Measurements from ENCODE around the gene PGF. TPM values are rescaled to one million over a fixed set of nuclear protein-coding genes. Genes with fewer than 3 reads are reported as not detected.

Gene PGF
- total RNA-seq, 2 experiments from 2014 or later, result 0.28 TPM; not detected in 1

DNA sequence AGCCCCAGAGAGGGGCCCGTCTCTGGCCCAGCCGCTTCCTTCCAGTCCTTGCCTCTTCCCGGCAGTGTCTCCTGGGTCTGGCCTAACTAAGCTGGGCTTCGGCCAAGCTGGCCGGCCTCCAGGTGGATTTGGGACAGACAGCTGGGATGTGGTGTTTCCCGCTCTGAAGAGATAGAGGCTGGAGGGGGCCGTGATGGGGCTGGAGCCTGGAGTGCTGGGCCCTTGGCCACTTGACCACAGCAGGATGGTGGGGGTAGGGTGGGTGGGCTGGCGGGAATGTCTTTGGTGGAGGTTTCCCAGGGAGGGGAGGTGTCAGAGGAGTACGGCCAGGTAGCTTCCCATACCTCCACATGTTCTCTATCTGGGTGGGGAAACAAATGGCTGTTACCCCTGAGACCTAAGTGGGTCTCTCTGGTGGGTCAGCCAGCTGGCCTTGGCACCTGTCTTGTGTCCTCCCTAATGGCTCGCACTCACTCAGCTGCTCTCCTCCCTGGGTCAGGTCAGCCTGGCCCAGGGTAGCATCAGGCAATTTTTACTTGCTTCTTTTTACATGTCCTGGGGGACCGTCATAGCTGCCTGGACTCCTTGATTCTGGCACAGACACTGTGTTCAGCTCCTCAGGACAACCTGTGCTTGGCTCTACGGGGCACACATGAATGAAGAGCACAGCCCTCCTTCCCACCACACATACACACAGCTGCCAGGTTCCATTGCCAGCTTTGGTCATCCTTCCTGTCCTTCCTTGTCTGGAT, 19.8 kb upstream of the PGF start:
- no peak overlapping the region for H3K27ac Mint-ChIP-seq
- H3K4me3 Mint-ChIP-seq, result no peak overlapping the region
- no peaks in the 10 kb centered on the region for H3K9me3 Mint-ChIP-seq
- H3K36me3 Mint-ChIP-seq, result no peaks in the 10 kb centered on the region
- ATAC-seq (ENCODE audit: low read depth), result no peak
- POLR2A ChIA-PET, result interaction anchor here (1.4 kb wide), 1 partner anchor 151 kb away, joined by 4 read pairs; the partner anchor contains the start of gene NEK9
- H3K27me3 Mint-ChIP-seq, result peaks cover 2% of the 10 kb centered on the region
- no peak for DNase-seq
- peaks cover 9% of the 10 kb centered on the region for H3K4me1 Mint-ChIP-seq

DNA sequence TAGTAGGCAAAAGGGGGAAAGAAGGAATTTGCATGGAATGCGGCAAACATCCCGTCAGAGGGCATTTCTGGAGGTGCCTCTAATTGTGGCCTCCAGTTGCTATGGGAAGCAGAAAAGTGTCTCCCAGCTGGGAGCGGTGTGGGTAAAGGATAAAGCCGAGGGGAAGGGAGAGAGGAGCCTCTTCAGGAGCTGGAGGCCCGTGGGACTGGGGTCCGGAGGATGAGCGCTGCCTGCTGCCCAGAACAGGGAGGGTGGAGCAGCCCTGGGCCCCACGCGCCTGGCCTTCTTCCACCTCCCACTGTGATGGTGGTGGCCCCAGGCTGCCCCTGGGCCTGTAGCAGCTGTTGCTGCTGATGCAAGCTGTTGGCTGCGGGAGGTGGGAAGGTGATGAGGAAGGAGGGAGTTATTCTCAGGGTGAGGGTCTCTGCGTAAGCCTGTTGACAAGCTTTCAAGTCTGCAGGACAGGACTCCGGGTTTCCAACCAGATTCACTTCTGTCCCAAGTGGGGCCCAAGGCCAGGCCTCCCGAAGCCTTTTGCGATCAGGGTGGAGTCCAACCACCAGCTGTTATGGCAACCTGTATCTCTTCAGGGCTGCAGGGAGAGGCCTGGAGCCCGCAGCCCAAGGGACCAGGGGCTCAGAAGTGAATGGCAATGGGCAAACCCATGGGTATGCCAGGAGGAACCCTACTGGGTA, 19.1 kb upstream of the PGF start:
- H3K4me3 Mint-ChIP-seq, result no peak overlapping the region
- POLR2A ChIA-PET, result interaction anchor here (1.4 to 2.1 kb wide), 2 partner anchors 29 to 152 kb away, joined by 4 to 9 read pairs; partner anchors contain the start of genes EIF2B2 and NEK9
- no peaks in the 10 kb centered on the region for H3K36me3 Mint-ChIP-seq
- H3K4me1 Mint-ChIP-seq, result peaks cover 9% of the 10 kb centered on the region
- H3K27ac Mint-ChIP-seq, result peak overlapping the region; percentile 24
- H3K27me3 Mint-ChIP-seq, result peaks cover 4% of the 10 kb centered on the region
- no peaks in the 10 kb centered on the region for H3K9me3 Mint-ChIP-seq
- ATAC-seq (ENCODE audit: low read depth) (no peak), DNase-seq (no peak)

DNA sequence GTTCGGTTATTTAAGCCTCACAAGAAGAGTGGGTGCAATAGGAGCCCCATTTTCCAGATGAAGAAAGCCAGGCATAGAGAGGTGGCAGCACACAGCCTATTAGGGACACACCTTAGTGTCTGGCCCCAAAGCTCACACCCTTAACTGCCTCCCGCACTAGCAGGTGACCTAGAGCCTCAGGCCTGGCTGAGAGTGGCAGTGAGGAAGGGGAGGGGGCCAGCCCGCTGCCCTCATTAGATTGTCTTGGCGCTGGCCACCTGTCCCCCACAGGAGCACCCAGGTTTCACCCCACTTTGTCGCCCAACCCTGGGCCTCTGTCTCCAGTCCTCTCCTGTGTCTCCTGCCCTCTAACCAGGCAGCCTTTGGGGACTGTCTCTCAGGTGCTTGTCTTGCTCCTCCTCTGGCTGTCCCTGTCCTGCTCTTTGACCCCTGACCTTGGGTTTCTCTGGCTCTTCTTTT, 18.5 kb upstream of the PGF start:
- H3K27ac Mint-ChIP-seq, result peak overlapping the region; percentile 24
- ATAC-seq (ENCODE audit: low read depth), result no peak
- POLR2A ChIA-PET, result interaction anchor here (0.9 to 2.1 kb wide), 2 partner anchors 29 to 153 kb away, joined by 3 to 9 read pairs; partner anchors contain the start of genes EIF2B2 and NEK9
- H3K4me3 Mint-ChIP-seq, result no peak overlapping the region
- peaks cover 8% of the 10 kb centered on the region for H3K27me3 Mint-ChIP-seq
- H3K9me3 Mint-ChIP-seq, result no peaks in the 10 kb centered on the region
- no peaks in the 10 kb centered on the region for H3K36me3 Mint-ChIP-seq
- no peak for DNase-seq
- peaks cover 9% of the 10 kb centered on the region for H3K4me1 Mint-ChIP-seq

DNA sequence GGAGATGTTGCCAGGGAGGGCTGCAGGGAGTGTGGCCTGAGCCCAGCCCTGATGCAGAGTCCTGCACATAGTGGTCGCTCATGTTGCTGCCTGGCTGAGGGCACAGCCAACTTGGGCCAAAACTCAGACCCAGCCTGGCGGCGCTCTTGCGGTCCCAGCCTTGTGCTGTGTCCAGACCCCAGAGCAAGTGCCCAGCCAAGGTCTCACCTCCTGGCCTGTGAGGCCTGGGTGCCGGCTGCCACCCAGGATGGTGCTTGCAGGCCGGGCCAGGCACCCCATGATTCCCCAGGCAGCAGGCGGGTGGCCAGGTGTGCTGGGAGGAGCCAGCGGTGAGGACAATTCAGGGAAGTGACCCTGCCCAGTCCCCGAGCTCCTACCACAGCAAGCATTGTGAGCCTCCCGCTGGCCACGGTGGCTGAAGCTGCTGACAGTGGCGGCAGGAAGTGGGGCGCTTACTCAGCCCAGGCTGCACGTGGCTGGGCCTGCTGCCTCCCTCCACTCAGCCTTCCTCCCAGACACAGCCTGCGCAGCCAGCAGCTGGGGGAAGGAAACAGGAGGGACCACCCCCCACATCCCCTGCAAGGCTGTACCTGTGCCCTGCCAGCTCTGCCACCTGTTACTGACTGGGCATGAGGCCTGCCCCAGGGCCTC, 17.7 kb upstream of the PGF start:
- DNase-seq (peak; percentile 65), ATAC-seq (ENCODE audit: low read depth) (peak; percentile 92)
- Mint-ChIP-seq H3K27me3 (peaks cover 8% of the 10 kb centered on the region), H3K9me3 (no peaks in the 10 kb centered on the region), H3K4me3 (no peak overlapping the region), H3K36me3 (no peaks in the 10 kb centered on the region), H3K27ac (no peak overlapping the region), H3K4me1 (peaks cover 9% of the 10 kb centered on the region)
- POLR2A ChIA-PET, result interaction anchor here (0.9 to 2.1 kb wide), 2 partner anchors 30 to 153 kb away, joined by 3 to 9 read pairs; partner anchors contain the start of genes EIF2B2 and NEK9

DNA sequence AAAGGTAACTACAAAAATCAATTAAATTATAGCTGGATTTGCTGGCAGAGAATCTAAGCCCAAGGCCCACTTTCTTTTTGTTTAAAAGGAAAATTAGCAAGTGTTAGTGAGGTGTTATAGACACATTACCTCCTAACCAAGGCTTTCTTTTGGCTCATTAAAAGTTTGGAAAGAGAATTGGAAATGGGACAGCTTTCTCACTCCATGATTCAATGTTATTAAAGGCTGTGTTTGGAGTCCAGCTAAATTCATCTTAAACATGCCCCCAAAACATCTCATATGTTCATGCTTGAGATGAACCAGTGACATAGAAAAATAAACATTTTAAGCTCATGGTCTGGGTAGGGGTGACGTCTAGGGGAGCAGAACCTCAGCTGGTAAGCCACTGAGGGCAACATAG, 13.4 kb upstream of the PGF start:
- POLR2A ChIA-PET, result no interaction called here
- no peak overlapping the region for H3K4me3 Mint-ChIP-seq

GRCh38 chr14:74965486-74966153, 10.2 kb upstream of the PGF start:
- no peaks in the 10 kb centered on the region for H3K36me3 Mint-ChIP-seq
- ATAC-seq (ENCODE audit: low read depth) (no peak), DNase-seq (no peak)
- H3K4me3 Mint-ChIP-seq, result no peak overlapping the region
- H3K27me3 Mint-ChIP-seq, result peaks cover 21% of the 10 kb centered on the region
- no peaks in the 10 kb centered on the region for H3K9me3 Mint-ChIP-seq
- POLR2A ChIA-PET, result no interaction called here
- H3K27ac Mint-ChIP-seq, result no peak overlapping the region
- peaks cover 8% of the 10 kb centered on the region for H3K4me1 Mint-ChIP-seq

More for the DNA sequence above, 13.4 kb upstream of the PGF start:
- Mint-ChIP-seq H3K36me3 (no peaks in the 10 kb centered on the region), H3K9me3 (no peaks in the 10 kb centered on the region), H3K27me3 (peaks cover 17% of the 10 kb centered on the region), H3K4me1 (peaks cover 7% of the 10 kb centered on the region), H3K27ac (no peak overlapping the region)
- DNase-seq, result no peak
- ATAC-seq (ENCODE audit: low read depth), result no peak

DNA sequence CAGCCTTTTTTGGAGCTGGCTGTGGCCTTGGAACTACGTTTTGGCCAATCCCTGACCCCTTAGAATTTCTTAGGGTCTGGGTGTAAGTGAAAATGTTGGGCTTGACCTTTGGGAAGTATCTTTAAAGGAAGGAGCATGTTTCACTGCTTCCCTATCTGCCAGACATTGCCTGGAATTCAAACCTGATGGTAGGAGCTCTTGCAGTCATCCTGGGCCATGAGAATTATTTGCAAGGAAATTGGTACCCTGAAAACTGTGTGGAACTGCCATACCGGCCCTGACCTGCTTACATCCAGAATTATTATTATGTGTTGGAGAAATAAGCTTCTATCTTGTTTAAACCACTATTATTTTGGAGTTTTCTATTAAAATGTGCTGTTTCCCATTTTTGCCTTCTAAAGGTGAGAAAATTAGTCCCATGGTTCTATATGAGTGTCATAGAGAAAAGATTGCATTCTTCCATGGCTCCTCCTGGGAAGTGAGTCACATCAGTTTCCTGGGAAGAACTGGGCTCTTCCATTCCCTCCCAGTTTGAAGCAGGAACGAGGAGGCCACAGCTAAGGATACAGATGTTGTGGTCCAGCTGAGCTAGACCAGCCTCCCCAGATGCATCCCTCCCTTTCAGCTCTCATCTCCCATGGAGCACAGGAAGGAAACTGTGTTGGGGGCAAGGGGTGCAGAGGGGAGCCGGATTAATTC, 9.5 kb upstream of the PGF start:
- Mint-ChIP-seq H3K27me3 (peaks cover 24% of the 10 kb centered on the region), H3K27ac (no peak overlapping the region), H3K4me3 (no peak overlapping the region), H3K36me3 (no peaks in the 10 kb centered on the region), H3K9me3 (no peaks in the 10 kb centered on the region), H3K4me1 (peaks cover 8% of the 10 kb centered on the region)
- ATAC-seq (ENCODE audit: low read depth) (no peak), DNase-seq (no peak)
- POLR2A ChIA-PET, result interaction anchor here (1.4 kb wide), 1 partner anchor 35 kb away, joined by 3 read pairs; no protein-coding TSS in a partner anchor

GRCh38 chr14:74963705-74964271, 8.4 kb upstream of the PGF start:
- peak; percentile 45 for ATAC-seq (ENCODE audit: low read depth)
- Mint-ChIP-seq H3K27me3 (peaks cover 19% of the 10 kb centered on the region), H3K4me3 (no peak overlapping the region), H3K4me1 (peaks cover 10% of the 10 kb centered on the region), H3K27ac (peak overlapping the region; percentile 4), H3K36me3 (no peaks in the 10 kb centered on the region), H3K9me3 (no peaks in the 10 kb centered on the region)
- no peak for DNase-seq
- POLR2A ChIA-PET, result interaction anchor here (0.7 to 1.4 kb wide), 3 partner anchors 16 to 36 kb away, joined by 3 read pairs; no protein-coding TSS in a partner anchor

- H3K4me3 Mint-ChIP-seq, result no peak overlapping the region
- DNase-seq (no peak), ATAC-seq (ENCODE audit: low read depth) (no peak)
- H3K4me1 Mint-ChIP-seq, result peaks cover 10% of the 10 kb centered on the region
- no peaks in the 10 kb centered on the region for H3K36me3 Mint-ChIP-seq
- no peak overlapping the region for H3K27ac Mint-ChIP-seq
- peaks cover 22% of the 10 kb centered on the region for H3K27me3 Mint-ChIP-seq
- POLR2A ChIA-PET, result interaction anchor here (1.3 kb wide), 1 partner anchor 22 kb away, joined by 3 read pairs; no protein-coding TSS in a partner anchor
- no peaks in the 10 kb centered on the region for H3K9me3 Mint-ChIP-seq
Measured at GRCh38 chr14:74963178-74963704, 7.8 kb upstream of the PGF start.

GRCh38 chr14:74962493-74962892, 7.1 kb upstream of the PGF start:
- H3K4me3 Mint-ChIP-seq, result no peak overlapping the region

GRCh38 chr14:74962046-74962445, 6.6 kb upstream of the PGF start:
- Mint-ChIP-seq H3K9me3 (no peaks in the 10 kb centered on the region), H3K27me3 (peaks cover 30% of the 10 kb centered on the region), H3K27ac (no peak overlapping the region), H3K4me1 (peaks cover 10% of the 10 kb centered on the region), H3K36me3 (no peaks in the 10 kb centered on the region), H3K4me3 (no peak overlapping the region)
- DNase-seq, result no peak
- POLR2A ChIA-PET, result no interaction called here
- no peak for ATAC-seq (ENCODE audit: low read depth)

More at GRCh38 chr14:74962493-74962892, 7.1 kb upstream of the PGF start:
- POLR2A ChIA-PET, result no interaction called here
- H3K27ac Mint-ChIP-seq, result peak overlapping the region; percentile 13
- H3K27me3 Mint-ChIP-seq, result peaks cover 26% of the 10 kb centered on the region
- no peaks in the 10 kb centered on the region for H3K36me3 Mint-ChIP-seq
- no peaks in the 10 kb centered on the region for H3K9me3 Mint-ChIP-seq
- ATAC-seq (ENCODE audit: low read depth) (no peak), DNase-seq (no peak)
- H3K4me1 Mint-ChIP-seq, result peaks cover 10% of the 10 kb centered on the region
